ENCODE measurements around the gene LHX3. TPM values are rescaled to one million over a fixed set of nuclear protein-coding genes. Genes with fewer than 3 reads are reported as not detected.

Gene LHX3
- total and polyA plus RNA-seq, 2 of the 8 experiments (the other 6 are each of a cell fraction or from before 2014, with no cell fraction given): 0.02 TPM; not detected in 1

DNA sequence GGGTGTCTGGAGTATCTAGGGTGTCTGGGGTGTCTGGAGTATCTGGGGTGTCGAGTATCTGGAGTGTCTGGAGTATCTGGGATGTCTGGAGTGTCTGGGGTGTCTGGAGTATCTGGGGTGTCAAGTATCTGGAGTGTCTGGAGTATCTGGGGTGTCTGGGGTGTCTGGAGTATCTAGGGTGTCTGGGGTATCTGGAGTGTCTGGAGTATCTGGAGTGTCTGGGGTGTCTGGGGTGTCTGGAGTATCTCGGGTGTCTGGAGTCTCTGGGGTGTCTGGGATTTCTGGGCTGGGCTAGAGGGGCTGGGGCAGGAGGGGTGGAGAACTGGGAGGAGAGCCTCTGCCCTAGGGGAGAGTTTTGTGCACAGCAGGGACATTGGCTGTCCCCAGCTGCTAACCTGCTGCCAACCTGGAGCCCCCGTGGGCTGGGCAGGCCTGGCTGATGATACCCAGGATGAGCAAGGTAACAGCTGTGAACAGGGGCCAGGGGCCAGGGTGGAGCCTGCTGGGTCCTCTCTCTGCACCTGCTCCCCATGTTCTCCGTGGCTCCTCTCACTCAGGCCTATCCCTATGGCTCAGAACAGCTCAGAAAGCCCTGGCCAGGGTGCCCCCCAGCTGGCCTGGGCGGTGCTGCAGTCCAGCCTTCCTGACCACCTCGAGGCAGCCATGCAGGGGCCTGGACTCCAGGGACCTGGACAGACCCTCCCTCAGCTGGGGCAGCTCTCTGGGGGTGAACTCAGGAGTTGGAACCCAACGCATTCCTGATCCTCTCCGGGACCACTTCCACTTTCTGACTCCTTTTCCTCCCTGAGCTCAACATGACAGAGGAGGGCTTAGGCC, 29.9 kb downstream of the LHX3 start:
- H3K27me3 ChIP-seq (replicated peaks in 1 of 4; ENCODE audit: control insufficient read depth in 3 of 4, extremely low read depth in 1 of 4, insufficient read depth in 3 of 4, low read length in 3 of 4): no peaks in the 10 kb centered on the region
- no peaks in the 10 kb centered on the region for H3K9me3 ChIP-seq (ENCODE audit: insufficient read depth in 2 of 2, low read depth in 1 of 2, low read length in 1 of 2)
- H3K36me3 ChIP-seq (ENCODE audit: control insufficient read depth in 2 of 4, insufficient read depth in 4 of 4, low read length in 3 of 4): no peaks in the 10 kb centered on the region
- H3K56ac ChIP-seq (replicated peaks; ENCODE audit: insufficient read length, low read depth, low read length): no peak overlapping the region
- H3K27ac ChIP-seq (ENCODE audit: low read depth, low read length): no peak overlapping the region
- peaks cover 0 to 31% (median 22%) of the 10 kb centered on the region in 4 experiments; a peak in 6 of 7 replicates for H3K4me1 ChIP-seq (replicated peaks in 1 of 4; ENCODE audit: control insufficient read depth in 3 of 4, insufficient read depth in 4 of 4, low read length in 3 of 4)
- H4K20me1 ChIP-seq (replicated peaks in 1 of 2; ENCODE audit: control insufficient read depth in 1 of 2, insufficient read depth in 2 of 2, low read length in 2 of 2): peaks cover 0 to 2% of the 10 kb centered on the region in 2 experiments
- DNase-seq (ENCODE audit: low read depth in 1 of 2, low spot score in 2 of 2) (peak in 1 of 2 experiments; percentile 49), FAIRE-seq (no peak)
- H2AFZ ChIP-seq (ENCODE audit: low read length): no peak overlapping the region
- H3K79me1 ChIP-seq (ENCODE audit: low read depth, low read length): no peaks in the 10 kb centered on the region
- no peak overlapping the region for H2BK20ac ChIP-seq (ENCODE audit: low read length)
- no peak overlapping the region for H3K4me3 ChIP-seq (ENCODE audit: extremely low read depth in 1 of 4, insufficient read depth in 2 of 4, low read depth in 3 of 4, low read length in 4 of 4)
- peaks cover 5% of the 10 kb centered on the region; the same call in 1 of the 2 replicates for H3K23me2 ChIP-seq (ENCODE audit: low read depth, low read length)
- H4K91ac ChIP-seq (replicated peaks; ENCODE audit: insufficient read length, low read length): peak overlapping the region; percentile 10
- H3K18ac ChIP-seq (ENCODE audit: extremely low read depth, low read length): no peak overlapping the region
- peak overlapping the region; percentile 53; the same call in 1 of the 2 replicates for H4K8ac ChIP-seq (ENCODE audit: extremely low read depth, insufficient read depth, low read length)
- TF ChIP-seq HDAC2 (IDR thresholded peaks at IDR 0.05; ENCODE audit: borderline replicate concordance in 1 of 2, low read depth in 2 of 2, low read length in 2 of 2) (no peak), TBP (IDR thresholded peaks at IDR 0.05; ENCODE audit: low read depth, low read length) (no peak), RAD21 (IDR thresholded peaks at IDR 0.05 in 1 of 2, conservative IDR thresholded peaks at IDR 0.05 in 1 of 2; ENCODE audit: low read depth in 2 of 2, low read length in 2 of 2) (peak in 1 of 2 experiments; percentile 11; a peak in 1 of 4 replicates), GABPA (IDR thresholded peaks at IDR 0.05; ENCODE audit: borderline replicate concordance, insufficient read depth, low read length) (0 out of 2 replicates have a peak, but pooled peaks have one; percentile 52)
- TF ChIP-seq, protein P1, sequence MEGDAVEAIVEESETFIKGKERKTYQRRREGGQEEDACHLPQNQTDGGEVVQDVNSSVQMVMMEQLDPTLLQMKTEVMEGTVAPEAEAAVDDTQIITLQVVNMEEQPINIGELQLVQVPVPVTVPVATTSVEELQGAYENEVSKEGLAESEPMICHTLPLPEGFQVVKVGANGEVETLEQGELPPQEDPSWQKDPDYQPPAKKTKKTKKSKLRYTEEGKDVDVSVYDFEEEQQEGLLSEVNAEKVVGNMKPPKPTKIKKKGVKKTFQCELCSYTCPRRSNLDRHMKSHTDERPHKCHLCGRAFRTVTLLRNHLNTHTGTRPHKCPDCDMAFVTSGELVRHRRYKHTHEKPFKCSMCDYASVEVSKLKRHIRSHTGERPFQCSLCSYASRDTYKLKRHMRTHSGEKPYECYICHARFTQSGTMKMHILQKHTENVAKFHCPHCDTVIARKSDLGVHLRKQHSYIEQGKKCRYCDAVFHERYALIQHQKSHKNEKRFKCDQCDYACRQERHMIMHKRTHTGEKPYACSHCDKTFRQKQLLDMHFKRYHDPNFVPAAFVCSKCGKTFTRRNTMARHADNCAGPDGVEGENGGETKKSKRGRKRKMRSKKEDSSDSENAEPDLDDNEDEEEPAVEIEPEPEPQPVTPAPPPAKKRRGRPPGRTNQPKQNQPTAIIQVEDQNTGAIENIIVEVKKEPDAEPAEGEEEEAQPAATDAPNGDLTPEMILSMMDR (IDR thresholded peaks at IDR 0.05; ENCODE audit: control extremely low read depth in 1 of 3, insufficient read depth in 1 of 3, low read depth in 1 of 3, low read length in 3 of 3): peak in 2 of 3 experiments; percentile 2 to 5; a peak in 1 of 4 replicates
- H3K4ac ChIP-seq (replicated peaks; ENCODE audit: insufficient read length, low read depth, low read length): no peak overlapping the region
- no peak overlapping the region for H3K14ac ChIP-seq (ENCODE audit: insufficient read length)
- no peak overlapping the region for H3K23ac ChIP-seq (ENCODE audit: insufficient read length)
- peak overlapping the region; percentile 81 for H2BK15ac ChIP-seq (ENCODE audit: low read length)
- no peak overlapping the region for H2BK120ac ChIP-seq (replicated peaks; ENCODE audit: low read depth, low read length)
- no peak overlapping the region for H2AK5ac ChIP-seq (ENCODE audit: low read depth, low read length)
- 81% methylated on average over 8 of the region's 8 CpGs; no CpG with 5 or more reads in 1 of the 2 experiments for WGBS, 2 experiments (ENCODE audit: extremely low coverage in 1 of 2, insufficient coverage in 1 of 2, insufficient read length in 1 of 2, insufficient replicate concordance in 2 of 2, low coverage in 1 of 2, low lambda C conversion rate in 2 of 2, missing lambda C conversion rate in 1 of 2)
- peak overlapping the region; percentile 12 for H4K5ac ChIP-seq (ENCODE audit: insufficient read length, low read depth, low read length)
- no peak overlapping the region for H3K9ac ChIP-seq (replicated peaks in 1 of 4; ENCODE audit: extremely low read depth in 1 of 4, low read depth in 3 of 4, low read length in 3 of 4)
- H3K4me2 ChIP-seq (ENCODE audit: insufficient read depth in 1 of 2, low read depth in 2 of 2, low read length in 2 of 2): no peak overlapping the region
- CTCF ChIA-PET (ENCODE audit: partially characterized antibody): interaction anchor here (0.6 to 1.9 kb wide), 14 partner anchors 10 to 109 kb away, joined by 3 to 7 read pairs (median 4); no protein-coding TSS in a partner anchor
- POLR2A ChIA-PET (ENCODE audit: partially characterized antibody): interaction anchor here (0.8 to 1.3 kb wide), 2 partner anchors 22 to 24 kb away, joined by 3 read pairs; no protein-coding TSS in a partner anchor
- H3K79me2 ChIP-seq (ENCODE audit: control insufficient read depth in 1 of 2, insufficient read depth in 2 of 2, low read length in 2 of 2): no peaks in the 10 kb centered on the region
- H2BK12ac ChIP-seq (ENCODE audit: low read depth, low read length): no peak overlapping the region
- no peak overlapping the region for H2BK5ac ChIP-seq (ENCODE audit: low read depth, low read length)

Data from H1 (cell line).